ENCODE results near the gene CEBPE. TPM values are rescaled to one million over a fixed set of nuclear protein-coding genes. Genes with fewer than 3 reads are reported as not detected.

CEBPE gene
- total and polyA plus RNA-seq, 7 donors: 0.03 to 0.22 (median 0.18) TPM; not detected in 3

DNA sequence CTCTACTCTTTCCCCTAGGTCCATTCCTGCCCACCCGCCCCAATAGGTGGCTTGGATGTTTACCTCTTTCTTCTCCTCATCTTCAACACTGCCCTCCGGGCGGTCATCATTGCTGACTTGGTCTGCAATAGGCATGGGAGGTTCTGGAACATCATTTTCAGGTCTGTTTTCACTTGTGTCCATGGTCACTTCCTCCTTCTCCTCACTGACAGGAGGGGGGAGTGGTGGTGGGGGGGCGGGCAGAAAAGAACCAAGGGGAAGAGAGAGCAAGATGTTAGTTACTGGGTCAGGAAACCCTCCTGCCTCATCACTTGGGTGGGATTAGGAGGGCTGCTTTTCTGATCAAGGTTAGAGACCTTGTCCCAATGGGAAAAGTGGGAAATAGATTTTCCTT, 49.6 kb downstream of the CEBPE start:
- H3K4me1 ChIP-seq: peaks cover 39% of the 10 kb centered on the region
- intact Hi-C loops (cut with DNase I): no loop called here
- DNase-seq (no peak), ATAC-seq (no peak)
- H3K4me3 ChIP-seq: no peak overlapping the region
- no peaks in the 10 kb centered on the region for H3K9me3 ChIP-seq
- peaks cover 16 to 77% of the 10 kb centered on the region in 2 donors for H3K36me3 ChIP-seq (ENCODE audit: insufficient read depth in 1 of 2, low read depth in 1 of 2)
- H3K27me3 ChIP-seq (ENCODE audit: insufficient read depth in 3 of 3, low read length in 2 of 3): no peaks in the 10 kb centered on the region
- TF ChIP-seq, protein P1, sequence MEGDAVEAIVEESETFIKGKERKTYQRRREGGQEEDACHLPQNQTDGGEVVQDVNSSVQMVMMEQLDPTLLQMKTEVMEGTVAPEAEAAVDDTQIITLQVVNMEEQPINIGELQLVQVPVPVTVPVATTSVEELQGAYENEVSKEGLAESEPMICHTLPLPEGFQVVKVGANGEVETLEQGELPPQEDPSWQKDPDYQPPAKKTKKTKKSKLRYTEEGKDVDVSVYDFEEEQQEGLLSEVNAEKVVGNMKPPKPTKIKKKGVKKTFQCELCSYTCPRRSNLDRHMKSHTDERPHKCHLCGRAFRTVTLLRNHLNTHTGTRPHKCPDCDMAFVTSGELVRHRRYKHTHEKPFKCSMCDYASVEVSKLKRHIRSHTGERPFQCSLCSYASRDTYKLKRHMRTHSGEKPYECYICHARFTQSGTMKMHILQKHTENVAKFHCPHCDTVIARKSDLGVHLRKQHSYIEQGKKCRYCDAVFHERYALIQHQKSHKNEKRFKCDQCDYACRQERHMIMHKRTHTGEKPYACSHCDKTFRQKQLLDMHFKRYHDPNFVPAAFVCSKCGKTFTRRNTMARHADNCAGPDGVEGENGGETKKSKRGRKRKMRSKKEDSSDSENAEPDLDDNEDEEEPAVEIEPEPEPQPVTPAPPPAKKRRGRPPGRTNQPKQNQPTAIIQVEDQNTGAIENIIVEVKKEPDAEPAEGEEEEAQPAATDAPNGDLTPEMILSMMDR (IDR thresholded peaks at IDR 0.05): no peak
- peak overlapping the region; percentile 1 for H3K27ac ChIP-seq
- 83 to 89% (median 86%) methylated on average over 3 to 4 of the region's 4 CpGs for WGBS, 3 donors

DNA sequence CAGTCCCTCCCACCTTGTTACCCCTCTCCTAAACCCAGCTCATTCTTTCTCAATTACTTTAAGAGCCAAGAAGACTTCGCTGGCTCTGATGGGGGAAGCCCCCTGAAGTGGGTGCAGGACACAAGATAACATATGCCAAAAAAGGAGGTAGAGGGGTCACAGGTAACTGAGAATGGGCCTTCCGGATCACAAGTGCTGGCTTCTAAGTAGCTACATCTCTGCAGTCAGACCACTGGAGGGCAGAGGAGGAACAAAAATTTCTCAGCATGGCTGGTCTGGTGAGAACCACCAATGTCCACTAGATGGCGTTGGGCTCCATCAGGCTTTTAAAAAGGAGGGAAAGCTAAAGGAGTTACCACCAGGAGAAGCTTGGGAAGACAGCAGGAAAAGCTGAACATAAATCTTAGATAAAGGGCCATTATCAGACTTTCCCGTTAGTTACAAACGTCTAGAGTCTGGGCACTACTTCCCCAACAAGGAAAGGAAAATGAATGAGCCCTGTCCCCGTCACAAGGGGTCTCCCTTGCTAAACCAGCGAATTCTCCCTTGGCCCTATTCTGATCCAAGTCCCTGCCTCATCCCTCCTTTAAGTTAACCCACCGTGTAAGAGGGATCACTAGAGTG, 50.2 kb downstream of the CEBPE start:
- peak; percentile 68 to 79 for DNase-seq
- intact Hi-C loops (cut with DNase I): no loop called here
- Histone ChIP-seq H3K36me3 (ENCODE audit: insufficient read depth in 1 of 2, low read depth in 1 of 2) (peaks cover 21 to 77% of the 10 kb centered on the region in 2 donors), H3K4me3 (peak overlapping the region; percentile 10), H3K9me3 (no peaks in the 10 kb centered on the region), H3K4me1 (peaks cover 39% of the 10 kb centered on the region), H3K27ac (peak overlapping the region; percentile 1), H3K27me3 (ENCODE audit: insufficient read depth in 3 of 3, low read length in 2 of 3) (no peaks in the 10 kb centered on the region)
- 30 to 35% (median 31%) methylated on average over 8 of the region's 8 CpGs for WGBS, 3 donors
- peak; percentile 78 to 81 (median 79) for ATAC-seq
- TF ChIP-seq, protein P1 (IDR thresholded peaks at IDR 0.05): peak; percentile 97

DNA sequence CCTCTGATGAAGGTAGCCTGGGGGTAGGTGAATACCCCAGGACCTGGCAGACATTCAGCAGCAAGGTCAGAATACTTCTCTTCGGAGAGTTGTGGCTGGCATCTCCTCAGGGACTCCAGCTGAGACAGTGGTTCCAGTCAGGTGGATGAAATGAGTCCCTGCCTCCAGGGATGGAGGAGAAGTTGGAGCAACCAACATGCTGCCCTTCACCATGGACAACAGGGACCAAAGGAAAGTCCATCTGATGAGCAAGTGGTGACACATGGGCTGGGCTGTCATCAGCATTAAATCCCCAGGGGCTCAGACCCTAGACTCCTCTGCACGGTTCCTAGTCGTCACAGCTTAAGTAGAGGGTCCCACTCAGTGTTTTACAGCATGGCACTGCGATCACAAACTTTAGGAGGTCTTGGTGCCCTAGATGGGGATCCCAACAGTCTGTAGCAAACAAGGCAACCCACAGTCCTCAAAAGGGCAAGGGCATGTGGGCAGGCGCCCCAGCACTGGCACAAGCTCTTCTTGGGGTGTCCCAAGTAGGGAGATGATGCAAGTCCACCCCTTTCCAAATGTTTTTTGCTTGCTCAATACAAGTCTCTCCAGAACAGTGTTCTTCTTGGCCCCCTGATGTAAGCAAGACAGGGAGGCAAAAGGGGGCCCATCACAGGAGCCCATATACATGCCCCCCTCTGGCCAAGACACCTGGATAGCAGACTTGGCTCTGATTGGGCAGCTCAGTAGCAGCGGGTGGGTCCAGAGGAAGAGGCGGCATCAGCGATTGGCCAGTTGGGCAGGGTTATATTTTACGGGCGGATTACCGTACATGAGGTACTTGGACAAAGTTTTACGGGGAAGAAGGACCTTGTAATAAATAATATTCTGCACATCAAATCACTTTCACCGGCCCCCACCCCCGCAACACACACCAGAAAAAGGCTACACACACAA, 50.9 kb downstream of the CEBPE start:
- intact Hi-C loops (cut with DNase I): no loop called here
- Histone ChIP-seq H3K27ac (no peak overlapping the region), H3K27me3 (ENCODE audit: insufficient read depth in 3 of 3, low read length in 2 of 3) (no peaks in the 10 kb centered on the region), H3K36me3 (ENCODE audit: insufficient read depth in 1 of 2, low read depth in 1 of 2) (peaks cover 28 to 77% of the 10 kb centered on the region in 2 donors), H3K4me1 (peaks cover 39% of the 10 kb centered on the region), H3K9me3 (no peaks in the 10 kb centered on the region), H3K4me3 (peak overlapping the region; percentile 10)
- DNase-seq (no peak), ATAC-seq (peak in 3 of 4 donors; percentile 11 to 28 (median 16))
- TF ChIP-seq, protein P1 (IDR thresholded peaks at IDR 0.05): no peak
- WGBS, 3 donors: 69 to 80% (median 73%) methylated on average over 14 of the region's 14 CpGs

Other genes with a start within 250 kb of the CEBPE start
- gene LRP10, start 247.5 kb downstream of the CEBPE start, total RNA-seq: 10 to 100 TPM; 30.9 to 50.6 (median 40.6) TPM
- gene LRP10, start 247.5 kb downstream of the CEBPE start, polyA plus RNA-seq: 10 to 100 TPM; 18.1 to 42.7 (median 25.1) TPM
- under 1 TPM in 2 of 4 donors, not detected in 2; 0.21 to 0.34 TPM for gene REM2, start 236.0 kb downstream of the CEBPE start, total RNA-seq
- gene REM2, start 236.0 kb downstream of the CEBPE start, polyA plus RNA-seq: under 1 TPM; 0.05 to 0.18 (median 0.10) TPM
- 10 to 100 TPM; 25.4 to 42.1 (median 27.8) TPM for gene RBM23, start 200.1 kb downstream of the CEBPE start, total RNA-seq
- gene RBM23, start 200.1 kb downstream of the CEBPE start, polyA plus RNA-seq: 10 to 100 TPM; 18.4 to 35.7 (median 20.1) TPM
- gene PRMT5, start 189.9 kb downstream of the CEBPE start, total RNA-seq: 10 to 100 TPM; 67.5 to 80.4 (median 74.1) TPM
- 10 to 100 TPM; 45.3 to 99.5 (median 88.6) TPM for gene PRMT5, start 189.9 kb downstream of the CEBPE start, polyA plus RNA-seq
- 10 to 100 TPM; 11.3 to 19.3 (median 12.0) TPM for gene HAUS4, start 162.2 kb downstream of the CEBPE start, total RNA-seq
- gene HAUS4, start 162.2 kb downstream of the CEBPE start, polyA plus RNA-seq: 10 to 100 TPM; 13.7 to 23.7 (median 16.2) TPM
- 1 to 10 TPM in 3 of 4 donors, under 1 TPM in 1; 0.95 to 1.5 (median 1.2) TPM for gene AJUBA, start 136.7 kb downstream of the CEBPE start, total RNA-seq
- under 1 TPM; 0.65 to 0.77 (median 0.66) TPM for gene AJUBA, start 136.7 kb downstream of the CEBPE start, polyA plus RNA-seq
- gene C14orf93, start 109.1 kb downstream of the CEBPE start, total RNA-seq: 1 to 10 TPM; 2.1 to 5.1 (median 4.2) TPM
- gene C14orf93, start 109.1 kb downstream of the CEBPE start, polyA plus RNA-seq: 1 to 10 TPM; 1.7 to 4.1 (median 3.4) TPM
- 100 to 1,000 TPM; 156 to 307 (median 250) TPM for gene PSMB5, start 84.4 kb downstream of the CEBPE start, total RNA-seq
- 100 to 1,000 TPM; 304 to 619 (median 496) TPM for gene PSMB5, start 84.4 kb downstream of the CEBPE start, polyA plus RNA-seq
- gene PSMB11, start 77.0 kb downstream of the CEBPE start, total RNA-seq: not detected
- gene PSMB11, start 77.0 kb downstream of the CEBPE start, polyA plus RNA-seq: under 1 TPM in 2 of 3 donors, not detected in 1; 0.03 to 0.51 TPM
- gene CDH24, start 61.7 kb downstream of the CEBPE start, total RNA-seq: under 1 TPM; 0.30 to 0.77 (median 0.32) TPM
- gene CDH24, start 61.7 kb downstream of the CEBPE start, polyA plus RNA-seq: under 1 TPM; 0.31 to 0.51 (median 0.35) TPM
- gene ACIN1, start 24.1 kb downstream of the CEBPE start, total RNA-seq: 10 to 100 TPM; 75.3 to 83.2 (median 82.2) TPM
- gene ACIN1, start 24.1 kb downstream of the CEBPE start, polyA plus RNA-seq: 10 to 100 TPM; 45.2 to 57.6 (median 53.5) TPM
- 10 to 100 TPM; 24.2 to 31.3 (median 27.0) TPM for gene C14orf119, start 23.8 kb downstream of the CEBPE start, total RNA-seq
- gene C14orf119, start 23.8 kb downstream of the CEBPE start, polyA plus RNA-seq: 10 to 100 TPM; 23.2 to 65.3 (median 47.1) TPM
- not detected for gene CIROP, start 14.3 kb downstream of the CEBPE start, total RNA-seq
- under 1 TPM in 1 of 3 donors, not detected in 2; 0.03 TPM for gene CIROP, start 14.3 kb downstream of the CEBPE start, polyA plus RNA-seq
- gene SLC7A8, start 64.4 kb upstream of the CEBPE start, total RNA-seq: 10 to 100 TPM in 3 of 4 donors, 1 to 10 TPM in 1; 7.5 to 43.0 (median 24.1) TPM
- gene SLC7A8, start 64.4 kb upstream of the CEBPE start, polyA plus RNA-seq: 10 to 100 TPM; 10.4 to 72.6 (median 44.2) TPM
- gene RNF212B, start 118.7 kb upstream of the CEBPE start, total RNA-seq: not detected
- gene RNF212B, start 118.7 kb upstream of the CEBPE start, polyA plus RNA-seq: not detected
- gene HOMEZ, start 166.9 kb upstream of the CEBPE start, total RNA-seq: 10 to 100 TPM in 2 of 4 donors, 1 to 10 TPM in 2; 6.3 to 13.4 (median 9.6) TPM
- gene HOMEZ, start 166.9 kb upstream of the CEBPE start, polyA plus RNA-seq: 1 to 10 TPM; 3.5 to 4.8 (median 4.5) TPM
- gene PPP1R3E, start 183.6 kb upstream of the CEBPE start, total RNA-seq: 10 to 100 TPM in 2 of 4 donors, 1 to 10 TPM in 2; 6.4 to 15.2 (median 9.5) TPM
- 10 to 100 TPM in 1 of 3 donors, 1 to 10 TPM in 2; 5.6 to 23.1 (median 9.9) TPM for gene PPP1R3E, start 183.6 kb upstream of the CEBPE start, polyA plus RNA-seq
- 10 to 100 TPM; 17.8 to 30.2 (median 26.7) TPM for gene BCL2L2, start 187.6 kb upstream of the CEBPE start, total RNA-seq
- gene BCL2L2, start 187.6 kb upstream of the CEBPE start, polyA plus RNA-seq: 10 to 100 TPM; 12.1 to 23.8 (median 20.6) TPM
- gene PABPN1, start 202.2 kb upstream of the CEBPE start, total RNA-seq: 10 to 100 TPM; 65.2 to 84.0 (median 79.6) TPM
- 100 to 1,000 TPM in 2 of 3 donors, 10 to 100 TPM in 1; 73.6 to 104 (median 102) TPM for gene PABPN1, start 202.2 kb upstream of the CEBPE start, polyA plus RNA-seq
- gene SLC22A17, start 233.6 kb upstream of the CEBPE start, total RNA-seq: 1 to 10 TPM in 3 of 4 donors, under 1 TPM in 1; 0.95 to 6.3 (median 1.8) TPM
- 1 to 10 TPM; 1.1 to 1.4 (median 1.2) TPM for gene SLC22A17, start 233.6 kb upstream of the CEBPE start, polyA plus RNA-seq
- gene EFS, start 245.9 kb upstream of the CEBPE start, total RNA-seq: 1 to 10 TPM in 3 of 4 donors, under 1 TPM in 1; 0.93 to 2.5 (median 1.4) TPM
- gene EFS, start 245.9 kb upstream of the CEBPE start, polyA plus RNA-seq: 1 to 10 TPM in 2 of 3 donors, under 1 TPM in 1; 0.98 to 1.1 (median 1.1) TPM

Data from psoas muscle (tissue), 8 donors.